Lower lobe of right lung (tissue), 2 donors: ENCODE measurements around the gene ASB4. TPM values are rescaled to one million over a fixed set of nuclear protein-coding genes. Genes with fewer than 3 reads are reported as not detected.

Experiments used
- ATAC-seq, 2 donors: fragments of 200-7000 bp; cut with Tn5 transposase; one replicate each; pipeline ENCODE4 v1.9.1; 2020 to 2022; ENCODE audit warnings: mild to moderate bottlenecking in 2 of 2, moderate library complexity in 2 of 2
- DNase-seq: peaks from one replicate; pipeline ENCODE4 v3.0.0-alpha.2; 2020
- H3K27ac ChIP-seq: fragments of 200-600 bp; one replicate; pipeline ENCODE4 v1.8.0; 2022
- H3K27me3 ChIP-seq: fragments of 200-600 bp; one replicate; pipeline ENCODE4 v1.8.0; 2022; ENCODE audit warnings: low read depth
- H3K36me3 ChIP-seq: fragments of 200-600 bp; one replicate; pipeline ENCODE4 v1.8.0; 2022; ENCODE audit warnings: mild to moderate bottlenecking
- H3K4me1 ChIP-seq: fragments of 200-600 bp; one replicate; pipeline ENCODE4 v1.8.0; 2022
- H3K4me3 ChIP-seq: fragments of 200-600 bp; one replicate; pipeline ENCODE4 v1.8.0; 2022; ENCODE audit warnings: mild to moderate bottlenecking
- H3K9me3 ChIP-seq: fragments of 200-600 bp; one replicate; pipeline ENCODE4 v1.8.0; 2022
- CTCF ChIP-seq: fragments of 200-600 bp; IDR thresholded peaks from one replicate; pipeline ENCODE4 v1.8.0; 2022; ENCODE audit warnings: antibody characterized with exemption, mild to moderate bottlenecking
- intact Hi-C: fragments of 100-400 bp; cut with DNase I; formaldehyde crosslinking; loops from one replicate; pipeline ENCODE4 v1.11.0; 2022
- total RNA-seq: library from RNA; stranded (reverse); fragmentation: NEBNext Ultra II Directional; extraction: Animal tissue kit (Norgen Biotek cat#: 25700); gene quantifications from one replicate; pipeline ENCODE4 v1.2.1, GENCODE V29; 2021
- donor health status: DM: no; HTN: yes; CAD: no; lungs with severe emphysema.

The ASB4 gene
- total RNA-seq, 1 donor from 2014 or later, result 0.50 TPM

- Histone ChIP-seq H3K27me3 (no peaks in the 10 kb centered on the region), H3K4me1 (no peaks in the 10 kb centered on the region), H3K4me3 (no peak overlapping the region), H3K9me3 (no peaks in the 10 kb centered on the region), H3K36me3 (no peaks in the 10 kb centered on the region), H3K27ac (no peak overlapping the region)
- intact Hi-C loops, result no loop called here
- ATAC-seq (no peak), DNase-seq (no peak)
- no peak for TF ChIP-seq CTCF
These were observed 51.7 kb downstream of the ASB4 start for GRCh38 chr7:95537468-95537867.

GRCh38 chr7:95539426-95539825 lies 53.7 kb downstream of the ASB4 start:
- no peak for DNase-seq
- no peaks in the 10 kb centered on the region for H3K9me3 ChIP-seq
- H3K4me3 ChIP-seq, result no peak overlapping the region
- H3K27ac ChIP-seq, result no peak overlapping the region
- intact Hi-C loops, result no loop called here
- H3K27me3 ChIP-seq, result no peaks in the 10 kb centered on the region
- TF ChIP-seq CTCF, result no peak
- H3K4me1 ChIP-seq, result peaks cover under 1% of the 10 kb centered on the region
- ATAC-seq, result no peak
- no peaks in the 10 kb centered on the region for H3K36me3 ChIP-seq

GRCh38 chr7:95540366-95540765 lies 54.6 kb downstream of the ASB4 start:
- no peak overlapping the region for H3K4me3 ChIP-seq
- TF ChIP-seq CTCF, result no peak
- H3K4me1 ChIP-seq, result peaks cover 6% of the 10 kb centered on the region
- no peaks in the 10 kb centered on the region for H3K9me3 ChIP-seq
- DNase-seq (no peak), ATAC-seq (no peak)
- no peak overlapping the region for H3K27ac ChIP-seq
- intact Hi-C loops, result no loop called here
- no peaks in the 10 kb centered on the region for H3K36me3 ChIP-seq
- H3K27me3 ChIP-seq, result no peaks in the 10 kb centered on the region

- Histone ChIP-seq H3K36me3 (no peaks in the 10 kb centered on the region), H3K4me1 (peaks cover 35% of the 10 kb centered on the region), H3K4me3 (no peak overlapping the region), H3K27ac (no peak overlapping the region), H3K9me3 (no peaks in the 10 kb centered on the region), H3K27me3 (no peaks in the 10 kb centered on the region)
- TF ChIP-seq CTCF, result no peak
- DNase-seq (no peak), ATAC-seq (no peak)
- intact Hi-C loops, result no loop called here
These were observed 57.6 kb downstream of the ASB4 start for GRCh38 chr7:95543312-95543711.

GRCh38 chr7:95544171-95544570 lies 58.4 kb downstream of the ASB4 start:
- ATAC-seq, result no peak
- H3K27ac ChIP-seq, result no peak overlapping the region
- intact Hi-C loops, result no loop called here
- H3K9me3 ChIP-seq, result no peaks in the 10 kb centered on the region
- H3K4me3 ChIP-seq, result no peak overlapping the region
- H3K4me1 ChIP-seq, result peaks cover 44% of the 10 kb centered on the region
- TF ChIP-seq CTCF, result no peak
- no peaks in the 10 kb centered on the region for H3K36me3 ChIP-seq
- DNase-seq, result no peak
- H3K27me3 ChIP-seq, result no peaks in the 10 kb centered on the region
